ENCODE measurements around the gene SLIT3.

Gene SLIT3

GRCh38 chr5:168780888-168781287, 520.1 kb downstream of the SLIT3 start:
- Mint-ChIP-seq H3K27ac (no peak overlapping the region), H3K4me1 (ENCODE audit: low read depth) (no peaks in the 10 kb centered on the region), H3K27me3 (peaks cover 3% of the 10 kb centered on the region), H3K4me3 (no peak overlapping the region), H3K9me3 (no peaks in the 10 kb centered on the region), H3K36me3 (ENCODE audit: low read depth) (no peaks in the 10 kb centered on the region)
- DNase-seq, result no peak

- no peaks in the 10 kb centered on the region for H3K36me3 Mint-ChIP-seq (ENCODE audit: low read depth)
- no peaks in the 10 kb centered on the region for H3K4me1 Mint-ChIP-seq (ENCODE audit: low read depth)
- peaks cover 3% of the 10 kb centered on the region for H3K27me3 Mint-ChIP-seq
- DNase-seq, result no peak
- no peak overlapping the region for H3K27ac Mint-ChIP-seq
- H3K4me3 Mint-ChIP-seq, result no peak overlapping the region
- no peaks in the 10 kb centered on the region for H3K9me3 Mint-ChIP-seq
Observed at GRCh38 chr5:168779333-168779732, 521.6 kb downstream of the SLIT3 start.

- no peak for DNase-seq
- no peaks in the 10 kb centered on the region for H3K4me1 Mint-ChIP-seq (ENCODE audit: low read depth)
- no peak overlapping the region for H3K27ac Mint-ChIP-seq
- H3K36me3 Mint-ChIP-seq (ENCODE audit: low read depth), result no peaks in the 10 kb centered on the region
- H3K27me3 Mint-ChIP-seq, result peaks cover 3% of the 10 kb centered on the region
- no peaks in the 10 kb centered on the region for H3K9me3 Mint-ChIP-seq
- H3K4me3 Mint-ChIP-seq, result no peak overlapping the region
Observed at GRCh38 chr5:168778536-168778935, 522.4 kb downstream of the SLIT3 start.

GRCh38 chr5:168777651-168778050, 523.3 kb downstream of the SLIT3 start:
- H3K4me1 Mint-ChIP-seq (ENCODE audit: low read depth), result no peaks in the 10 kb centered on the region
- no peaks in the 10 kb centered on the region for H3K27me3 Mint-ChIP-seq
- H3K27ac Mint-ChIP-seq, result no peak overlapping the region
- no peak for DNase-seq
- H3K9me3 Mint-ChIP-seq, result no peaks in the 10 kb centered on the region
- no peaks in the 10 kb centered on the region for H3K36me3 Mint-ChIP-seq (ENCODE audit: low read depth)
- H3K4me3 Mint-ChIP-seq, result no peak overlapping the region

GRCh38 chr5:168776070-168776469, 524.9 kb downstream of the SLIT3 start:
- DNase-seq, result no peak
- H3K27ac Mint-ChIP-seq, result no peak overlapping the region
- no peaks in the 10 kb centered on the region for H3K36me3 Mint-ChIP-seq (ENCODE audit: low read depth)
- no peak overlapping the region for H3K4me3 Mint-ChIP-seq
- H3K27me3 Mint-ChIP-seq, result no peaks in the 10 kb centered on the region
- H3K4me1 Mint-ChIP-seq (ENCODE audit: low read depth), result no peaks in the 10 kb centered on the region
- H3K9me3 Mint-ChIP-seq, result no peaks in the 10 kb centered on the region

GRCh38 chr5:168773226-168773625, 527.7 kb downstream of the SLIT3 start:
- Mint-ChIP-seq H3K4me3 (no peak overlapping the region), H3K4me1 (ENCODE audit: low read depth) (no peaks in the 10 kb centered on the region), H3K36me3 (ENCODE audit: low read depth) (no peaks in the 10 kb centered on the region), H3K9me3 (no peaks in the 10 kb centered on the region), H3K27me3 (peaks cover 2% of the 10 kb centered on the region), H3K27ac (no peak overlapping the region)
- no peak for DNase-seq

GRCh38 chr5:168772316-168772961, 528.5 kb downstream of the SLIT3 start:
- H3K27me3 Mint-ChIP-seq, result peaks cover 6% of the 10 kb centered on the region
- no peak overlapping the region for H3K4me3 Mint-ChIP-seq
- no peaks in the 10 kb centered on the region for H3K4me1 Mint-ChIP-seq (ENCODE audit: low read depth)
- H3K9me3 Mint-ChIP-seq, result no peaks in the 10 kb centered on the region
- no peaks in the 10 kb centered on the region for H3K36me3 Mint-ChIP-seq (ENCODE audit: low read depth)
- no peak overlapping the region for H3K27ac Mint-ChIP-seq
- DNase-seq, result no peak

- no peaks in the 10 kb centered on the region for H3K36me3 Mint-ChIP-seq (ENCODE audit: low read depth)
- H3K4me3 Mint-ChIP-seq, result no peak overlapping the region
- no peaks in the 10 kb centered on the region for H3K4me1 Mint-ChIP-seq (ENCODE audit: low read depth)
- peaks cover 6% of the 10 kb centered on the region for H3K27me3 Mint-ChIP-seq
- DNase-seq, result no peak
- H3K27ac Mint-ChIP-seq, result no peak overlapping the region
- no peaks in the 10 kb centered on the region for H3K9me3 Mint-ChIP-seq
Observed at GRCh38 chr5:168771678-168772077, 529.3 kb downstream of the SLIT3 start.

GRCh38 chr5:168770996-168771395, 529.9 kb downstream of the SLIT3 start:
- Mint-ChIP-seq H3K4me3 (no peak overlapping the region), H3K4me1 (ENCODE audit: low read depth) (no peaks in the 10 kb centered on the region), H3K27me3 (peaks cover 6% of the 10 kb centered on the region), H3K36me3 (ENCODE audit: low read depth) (no peaks in the 10 kb centered on the region), H3K9me3 (no peaks in the 10 kb centered on the region), H3K27ac (no peak overlapping the region)
- no peak for DNase-seq

- H3K4me1 Mint-ChIP-seq (ENCODE audit: low read depth), result no peaks in the 10 kb centered on the region
- H3K27me3 Mint-ChIP-seq, result peaks cover 6% of the 10 kb centered on the region
- H3K9me3 Mint-ChIP-seq, result no peaks in the 10 kb centered on the region
- no peak for DNase-seq
- no peaks in the 10 kb centered on the region for H3K36me3 Mint-ChIP-seq (ENCODE audit: low read depth)
- no peak overlapping the region for H3K4me3 Mint-ChIP-seq
- no peak overlapping the region for H3K27ac Mint-ChIP-seq
Observed at GRCh38 chr5:168770036-168770498, 530.9 kb downstream of the SLIT3 start.

- Mint-ChIP-seq H3K4me3 (no peak overlapping the region), H3K27ac (no peak overlapping the region), H3K36me3 (ENCODE audit: low read depth) (no peaks in the 10 kb centered on the region), H3K27me3 (peaks cover 9% of the 10 kb centered on the region), H3K9me3 (no peaks in the 10 kb centered on the region), H3K4me1 (ENCODE audit: low read depth) (no peaks in the 10 kb centered on the region)
- no peak for DNase-seq
Observed at GRCh38 chr5:168768172-168768571, 532.8 kb downstream of the SLIT3 start.

GRCh38 chr5:168766426-168766700, 534.6 kb downstream of the SLIT3 start:
- H3K4me3 Mint-ChIP-seq, result no peak overlapping the region
- H3K27ac Mint-ChIP-seq, result no peak overlapping the region
- no peaks in the 10 kb centered on the region for H3K9me3 Mint-ChIP-seq

GRCh38 chr5:168765551-168766425, 535.2 kb downstream of the SLIT3 start:
- peaks cover 9% of the 10 kb centered on the region for H3K27me3 Mint-ChIP-seq
- H3K36me3 Mint-ChIP-seq (ENCODE audit: low read depth), result no peaks in the 10 kb centered on the region
- no peak overlapping the region for H3K4me3 Mint-ChIP-seq
- H3K27ac Mint-ChIP-seq, result no peak overlapping the region
- DNase-seq, result no peak
- no peaks in the 10 kb centered on the region for H3K9me3 Mint-ChIP-seq
- H3K4me1 Mint-ChIP-seq (ENCODE audit: low read depth), result no peaks in the 10 kb centered on the region

More at GRCh38 chr5:168766426-168766700, 534.6 kb downstream of the SLIT3 start:
- Mint-ChIP-seq H3K4me1 (ENCODE audit: low read depth) (no peaks in the 10 kb centered on the region), H3K36me3 (ENCODE audit: low read depth) (no peaks in the 10 kb centered on the region), H3K27me3 (peaks cover 9% of the 10 kb centered on the region)
- no peak for DNase-seq

- no peak for DNase-seq
- Mint-ChIP-seq H3K4me1 (ENCODE audit: low read depth) (no peaks in the 10 kb centered on the region), H3K4me3 (no peak overlapping the region), H3K27ac (no peak overlapping the region), H3K36me3 (ENCODE audit: low read depth) (no peaks in the 10 kb centered on the region), H3K9me3 (no peaks in the 10 kb centered on the region), H3K27me3 (peaks cover 9% of the 10 kb centered on the region)
Observed at GRCh38 chr5:168765086-168765550, 535.8 kb downstream of the SLIT3 start.

All from activated T-cell treated with anti-CD3 and anti-CD28 coated beads, Interleukin-2, amount 50 U/mL, for 24 hours (primary cell).